ENCODE measurements around the gene GABRA4. TPM values are rescaled to one million over a fixed set of nuclear protein-coding genes. Genes with fewer than 3 reads are reported as not detected.

GABRA4 gene
- total and polyA plus RNA-seq, 5 donors from 2014 or later = not detected

DNA sequence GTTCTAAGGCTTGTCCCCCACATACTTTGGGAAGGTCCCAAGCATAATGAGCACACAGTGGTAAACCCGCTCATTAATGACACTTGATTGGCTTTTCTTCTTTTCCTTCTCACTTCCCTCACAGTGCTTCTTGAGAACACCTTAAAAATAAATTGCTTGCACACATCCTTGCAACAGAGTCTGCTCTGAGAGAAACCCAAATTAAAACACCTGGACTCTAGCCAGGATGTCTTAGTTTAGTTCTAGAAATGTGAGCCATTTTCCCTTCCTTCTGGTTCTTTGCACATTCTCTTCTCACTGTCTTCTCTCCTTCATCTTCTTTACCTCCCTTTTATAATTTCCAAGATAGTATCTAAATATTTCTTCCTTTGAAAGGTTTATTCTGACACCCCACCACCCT, 49.0 kb downstream of the GABRA4 start:
- H3K4me3 Mint-ChIP-seq = no peak overlapping the region
- no peak overlapping the region for H3K27ac ChIP-seq (ENCODE audit: insufficient read depth, low read length, poor library complexity, severe bottlenecking)
- H3K27me3 ChIP-seq (ENCODE audit: control insufficient read depth, insufficient read depth, low read length) = peaks cover 2% of the 10 kb centered on the region
- peaks cover 0 to 1% (median 0%) of the 10 kb centered on the region in 7 donors for H3K9me3 Mint-ChIP-seq
- no peak for DNase-seq
- H3K27me3 Mint-ChIP-seq = peaks cover 4% of the 10 kb centered on the region
- H3K36me3 Mint-ChIP-seq = no peaks in the 10 kb centered on the region
- no peaks in the 10 kb centered on the region for H3K9me3 ChIP-seq (ENCODE audit: control insufficient read depth in 2 of 2, low read length in 2 of 2)
- H3K4me1 ChIP-seq (ENCODE audit: control insufficient read depth, insufficient read depth, low read length, poor library complexity, severe bottlenecking) = no peaks in the 10 kb centered on the region
- H3K36me3 ChIP-seq (ENCODE audit: control insufficient read depth, insufficient read depth, low read length) = no peaks in the 10 kb centered on the region
- ATAC-seq (ENCODE audit: low read depth in 2 of 2) = no peak
- H3K27ac Mint-ChIP-seq = no peak overlapping the region
- peaks cover 0 to 6% (median 0%) of the 10 kb centered on the region in 4 donors for H3K4me1 Mint-ChIP-seq
- H3K4me3 ChIP-seq (ENCODE audit: low read depth, low read length) = no peak overlapping the region

GRCh38 chr4:46937493-46937892, 55.9 kb downstream of the GABRA4 start:
- no peak overlapping the region for H3K27ac ChIP-seq (ENCODE audit: insufficient read depth, low read length, poor library complexity, severe bottlenecking)
- no peak overlapping the region for H3K4me3 Mint-ChIP-seq
- H3K36me3 ChIP-seq (ENCODE audit: control insufficient read depth, insufficient read depth, low read length) = no peaks in the 10 kb centered on the region

DNA sequence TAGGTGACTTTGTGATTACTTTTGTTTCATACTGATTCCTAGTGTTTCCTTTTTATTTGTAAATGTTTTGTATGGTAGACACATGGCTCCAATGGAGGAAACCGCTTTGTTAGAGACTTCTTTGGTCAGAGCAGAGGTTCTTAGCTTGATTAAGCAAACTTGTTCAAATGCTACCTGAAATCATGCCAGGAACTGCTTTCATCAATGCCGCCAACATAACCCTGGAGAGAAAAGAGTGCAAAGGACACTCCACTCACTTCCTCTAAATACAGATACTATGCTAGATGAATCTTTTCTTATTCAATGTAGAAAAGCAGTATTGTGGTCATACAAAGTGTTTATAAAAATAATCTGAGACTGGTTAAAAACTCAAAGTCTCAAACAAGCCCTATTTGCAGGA, 58.7 kb downstream of the GABRA4 start:
- no peaks in the 10 kb centered on the region for H3K9me3 Mint-ChIP-seq
- H3K4me1 Mint-ChIP-seq = no peaks in the 10 kb centered on the region
- Histone ChIP-seq H3K27ac (ENCODE audit: insufficient read depth, low read length, poor library complexity, severe bottlenecking) (no peak overlapping the region), H3K9me3 (ENCODE audit: control insufficient read depth in 2 of 2, low read length in 2 of 2) (no peaks in the 10 kb centered on the region), H3K4me3 (ENCODE audit: low read depth, low read length) (no peak overlapping the region), H3K36me3 (ENCODE audit: control insufficient read depth, insufficient read depth, low read length) (no peaks in the 10 kb centered on the region), H3K4me1 (ENCODE audit: control insufficient read depth, insufficient read depth, low read length, poor library complexity, severe bottlenecking) (no peaks in the 10 kb centered on the region), H3K27me3 (ENCODE audit: control insufficient read depth, insufficient read depth, low read length) (no peaks in the 10 kb centered on the region)
- no peaks in the 10 kb centered on the region for H3K27me3 Mint-ChIP-seq
- DNase-seq (no peak), ATAC-seq (ENCODE audit: low read depth in 2 of 2) (no peak)
- no peak overlapping the region for H3K27ac Mint-ChIP-seq
- no peaks in the 10 kb centered on the region for H3K36me3 Mint-ChIP-seq
- no peak overlapping the region for H3K4me3 Mint-ChIP-seq

More at GRCh38 chr4:46937493-46937892, 55.9 kb downstream of the GABRA4 start:
- peaks cover 4% of the 10 kb centered on the region for H3K27me3 Mint-ChIP-seq
- peaks cover 0 to 1% (median 0%) of the 10 kb centered on the region in 7 donors for H3K9me3 Mint-ChIP-seq
- ATAC-seq (ENCODE audit: low read depth in 2 of 2) (no peak), DNase-seq (no peak)
- Histone ChIP-seq H3K27me3 (ENCODE audit: control insufficient read depth, insufficient read depth, low read length) (no peaks in the 10 kb centered on the region), H3K4me3 (ENCODE audit: low read depth, low read length) (no peak overlapping the region), H3K9me3 (ENCODE audit: control insufficient read depth in 2 of 2, low read length in 2 of 2) (no peaks in the 10 kb centered on the region), H3K4me1 (ENCODE audit: control insufficient read depth, insufficient read depth, low read length, poor library complexity, severe bottlenecking) (no peaks in the 10 kb centered on the region)
- H3K4me1 Mint-ChIP-seq = no peaks in the 10 kb centered on the region
- no peaks in the 10 kb centered on the region for H3K36me3 Mint-ChIP-seq
- no peak overlapping the region for H3K27ac Mint-ChIP-seq

DNA sequence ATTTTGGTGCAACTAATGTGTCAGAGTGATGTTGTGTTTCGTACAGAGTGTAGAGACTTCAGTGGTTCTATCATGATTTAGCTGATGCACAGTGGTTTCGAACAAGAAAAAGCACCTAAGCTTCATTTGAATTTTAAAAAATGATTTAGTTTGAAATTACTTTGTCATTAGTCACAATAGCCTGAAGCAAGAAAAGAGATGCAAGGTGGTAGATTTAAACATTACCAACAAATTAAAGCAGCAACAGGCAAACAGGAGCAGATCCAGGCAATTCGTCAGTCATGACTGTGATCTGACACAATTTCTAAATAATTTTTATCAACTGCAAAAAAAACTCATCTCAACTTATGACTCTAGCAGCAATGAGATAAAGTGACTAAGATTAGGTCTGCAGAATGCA, 59.7 kb downstream of the GABRA4 start:
- no peak overlapping the region for H3K4me3 Mint-ChIP-seq
- H3K27ac ChIP-seq (ENCODE audit: insufficient read depth, low read length, poor library complexity, severe bottlenecking) = no peak overlapping the region
- H3K9me3 ChIP-seq (ENCODE audit: control insufficient read depth in 2 of 2, low read length in 2 of 2) = no peaks in the 10 kb centered on the region
- no peak for ATAC-seq (ENCODE audit: low read depth in 2 of 2)
- no peak for DNase-seq
- no peaks in the 10 kb centered on the region for H3K36me3 Mint-ChIP-seq
- H3K4me1 ChIP-seq (ENCODE audit: control insufficient read depth, insufficient read depth, low read length, poor library complexity, severe bottlenecking) = no peaks in the 10 kb centered on the region
- no peaks in the 10 kb centered on the region for H3K36me3 ChIP-seq (ENCODE audit: control insufficient read depth, insufficient read depth, low read length)
- H3K27me3 Mint-ChIP-seq = no peaks in the 10 kb centered on the region
- no peak overlapping the region for H3K27ac Mint-ChIP-seq
- no peak overlapping the region for H3K4me3 ChIP-seq (ENCODE audit: low read depth, low read length)
- H3K9me3 Mint-ChIP-seq = no peaks in the 10 kb centered on the region
- H3K4me1 Mint-ChIP-seq = no peaks in the 10 kb centered on the region
- no peaks in the 10 kb centered on the region for H3K27me3 ChIP-seq (ENCODE audit: control insufficient read depth, insufficient read depth, low read length)

DNA sequence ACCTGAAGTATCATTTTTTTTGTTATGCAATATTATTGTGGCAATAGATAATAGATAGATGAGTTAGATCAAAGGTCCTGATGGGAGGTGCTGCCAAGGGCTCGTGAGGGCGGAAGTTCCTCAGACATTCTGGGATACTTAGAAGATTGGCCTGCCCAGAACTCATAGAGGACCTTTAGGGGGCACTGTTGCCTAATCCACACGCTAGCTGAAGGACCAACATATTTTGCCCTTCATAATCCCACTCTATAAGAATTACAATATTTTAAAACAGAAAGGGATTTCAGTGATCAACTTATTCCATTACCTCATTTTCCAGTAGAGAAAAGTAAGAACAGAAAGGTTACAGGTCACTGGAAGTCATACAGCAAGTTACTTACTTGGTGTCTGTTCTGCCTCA, 61.4 kb downstream of the GABRA4 start:
- H3K27me3 ChIP-seq (ENCODE audit: control insufficient read depth, insufficient read depth, low read length) = peaks cover 2% of the 10 kb centered on the region
- ATAC-seq (ENCODE audit: low read depth in 2 of 2) (no peak), DNase-seq (peak in 1 of 3 donors; percentile 37)
- no peaks in the 10 kb centered on the region for H3K4me1 Mint-ChIP-seq
- H3K27me3 Mint-ChIP-seq = no peaks in the 10 kb centered on the region
- no peaks in the 10 kb centered on the region for H3K9me3 ChIP-seq (ENCODE audit: control insufficient read depth in 2 of 2, low read length in 2 of 2)
- H3K27ac ChIP-seq (ENCODE audit: insufficient read depth, low read length, poor library complexity, severe bottlenecking) = no peak overlapping the region
- no peaks in the 10 kb centered on the region for H3K4me1 ChIP-seq (ENCODE audit: control insufficient read depth, insufficient read depth, low read length, poor library complexity, severe bottlenecking)
- H3K4me3 Mint-ChIP-seq = no peak overlapping the region
- no peaks in the 10 kb centered on the region for H3K9me3 Mint-ChIP-seq
- H3K36me3 ChIP-seq (ENCODE audit: control insufficient read depth, insufficient read depth, low read length) = no peaks in the 10 kb centered on the region
- H3K36me3 Mint-ChIP-seq = no peaks in the 10 kb centered on the region
- H3K4me3 ChIP-seq (ENCODE audit: low read depth, low read length) = no peak overlapping the region
- no peak overlapping the region for H3K27ac Mint-ChIP-seq

GRCh38 chr4:46930891-46931290, 62.5 kb downstream of the GABRA4 start:
- H3K27ac Mint-ChIP-seq = no peak overlapping the region
- peaks cover 0 to under 1% (median 0%) of the 10 kb centered on the region in 7 donors for H3K9me3 Mint-ChIP-seq
- Histone ChIP-seq H3K27ac (ENCODE audit: insufficient read depth, low read length, poor library complexity, severe bottlenecking) (no peak overlapping the region), H3K4me1 (ENCODE audit: control insufficient read depth, insufficient read depth, low read length, poor library complexity, severe bottlenecking) (no peaks in the 10 kb centered on the region), H3K27me3 (ENCODE audit: control insufficient read depth, insufficient read depth, low read length) (peaks cover 2% of the 10 kb centered on the region), H3K9me3 (ENCODE audit: control insufficient read depth in 2 of 2, low read length in 2 of 2) (no peaks in the 10 kb centered on the region), H3K4me3 (ENCODE audit: low read depth, low read length) (no peak overlapping the region), H3K36me3 (ENCODE audit: control insufficient read depth, insufficient read depth, low read length) (no peaks in the 10 kb centered on the region)
- no peak overlapping the region for H3K4me3 Mint-ChIP-seq
- H3K27me3 Mint-ChIP-seq = no peaks in the 10 kb centered on the region
- DNase-seq (no peak), ATAC-seq (ENCODE audit: low read depth in 2 of 2) (no peak)
- H3K4me1 Mint-ChIP-seq = no peaks in the 10 kb centered on the region
- no peaks in the 10 kb centered on the region for H3K36me3 Mint-ChIP-seq

- Mint-ChIP-seq H3K27me3 (no peaks in the 10 kb centered on the region), H3K36me3 (no peaks in the 10 kb centered on the region), H3K27ac (no peak overlapping the region), H3K9me3 (peaks cover 0 to 2% (median 0%) of the 10 kb centered on the region in 7 donors), H3K4me1 (no peaks in the 10 kb centered on the region), H3K4me3 (no peak overlapping the region)
- H3K27me3 ChIP-seq (ENCODE audit: control insufficient read depth, insufficient read depth, low read length) = peaks cover 2% of the 10 kb centered on the region
- no peak overlapping the region for H3K4me3 ChIP-seq (ENCODE audit: low read depth, low read length)
- H3K27ac ChIP-seq (ENCODE audit: insufficient read depth, low read length, poor library complexity, severe bottlenecking) = no peak overlapping the region
- DNase-seq (no peak), ATAC-seq (ENCODE audit: low read depth in 2 of 2) (no peak)
- H3K9me3 ChIP-seq (ENCODE audit: control insufficient read depth in 2 of 2, low read length in 2 of 2) = no peaks in the 10 kb centered on the region
- H3K36me3 ChIP-seq (ENCODE audit: control insufficient read depth, insufficient read depth, low read length) = no peaks in the 10 kb centered on the region
- no peaks in the 10 kb centered on the region for H3K4me1 ChIP-seq (ENCODE audit: control insufficient read depth, insufficient read depth, low read length, poor library complexity, severe bottlenecking)
Measured at GRCh38 chr4:46927201-46927600, 66.2 kb downstream of the GABRA4 start.

DNA sequence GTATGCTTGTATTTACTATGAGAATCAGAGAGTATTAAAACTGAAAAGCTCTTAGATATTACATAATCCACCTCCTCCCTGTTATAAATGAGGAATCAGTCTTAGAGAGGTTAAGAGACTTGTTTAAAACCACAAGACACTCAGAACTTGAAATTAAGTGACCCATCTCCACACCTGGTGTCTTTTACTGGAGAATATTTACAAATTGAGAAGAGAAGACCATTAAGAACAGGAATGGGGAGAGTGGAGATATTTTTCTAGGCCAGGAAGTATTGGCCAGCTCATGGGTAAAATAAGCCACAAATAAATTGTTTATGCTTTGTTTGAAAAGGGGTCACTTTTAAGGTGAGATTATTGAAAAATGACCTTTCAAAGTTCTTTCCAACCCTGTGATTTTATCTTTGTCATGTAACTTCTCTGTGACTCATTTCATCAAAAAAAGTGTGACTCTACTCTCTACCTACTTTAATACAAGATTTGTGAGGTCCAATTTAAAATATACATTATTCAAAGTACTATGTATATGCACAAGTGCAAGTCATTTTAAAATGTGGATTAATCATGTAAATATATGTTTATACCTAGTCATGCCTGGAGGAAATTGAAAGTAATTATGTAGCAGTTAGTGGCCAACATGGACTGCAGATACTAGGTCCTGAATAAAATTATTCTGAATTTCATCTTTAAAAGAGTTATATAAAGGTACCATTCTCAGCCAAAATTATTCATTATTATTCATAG, 68.4 kb downstream of the GABRA4 start:
- Mint-ChIP-seq H3K36me3 (no peaks in the 10 kb centered on the region), H3K9me3 (peaks cover 0 to 2% (median 0%) of the 10 kb centered on the region in 7 donors), H3K4me1 (no peaks in the 10 kb centered on the region), H3K27ac (no peak overlapping the region), H3K27me3 (no peaks in the 10 kb centered on the region), H3K4me3 (no peak overlapping the region)
- peaks cover 2% of the 10 kb centered on the region for H3K27me3 ChIP-seq (ENCODE audit: control insufficient read depth, insufficient read depth, low read length)
- no peak overlapping the region for H3K27ac ChIP-seq (ENCODE audit: insufficient read depth, low read length, poor library complexity, severe bottlenecking)
- ATAC-seq (ENCODE audit: low read depth in 2 of 2) (no peak), DNase-seq (no peak)
- no peaks in the 10 kb centered on the region for H3K36me3 ChIP-seq (ENCODE audit: control insufficient read depth, insufficient read depth, low read length)
- no peak overlapping the region for H3K4me3 ChIP-seq (ENCODE audit: low read depth, low read length)
- no peaks in the 10 kb centered on the region for H3K9me3 ChIP-seq (ENCODE audit: control insufficient read depth in 2 of 2, low read length in 2 of 2)
- no peaks in the 10 kb centered on the region for H3K4me1 ChIP-seq (ENCODE audit: control insufficient read depth, insufficient read depth, low read length, poor library complexity, severe bottlenecking)
